ENCODE measurements around the gene NBPF1. TPM values are rescaled to one million over a fixed set of nuclear protein-coding genes. Genes with fewer than 3 reads are reported as not detected.
"Not testable (repeated sequence)": the region's sequence is repeated elsewhere in the genome, so short reads cannot be mapped to it uniquely, and the experiment has no call there.

The NBPF1 gene
- total and polyA plus RNA-seq, 10 donors: 1.3 to 60.7 (median 30.2) TPM

DNA sequence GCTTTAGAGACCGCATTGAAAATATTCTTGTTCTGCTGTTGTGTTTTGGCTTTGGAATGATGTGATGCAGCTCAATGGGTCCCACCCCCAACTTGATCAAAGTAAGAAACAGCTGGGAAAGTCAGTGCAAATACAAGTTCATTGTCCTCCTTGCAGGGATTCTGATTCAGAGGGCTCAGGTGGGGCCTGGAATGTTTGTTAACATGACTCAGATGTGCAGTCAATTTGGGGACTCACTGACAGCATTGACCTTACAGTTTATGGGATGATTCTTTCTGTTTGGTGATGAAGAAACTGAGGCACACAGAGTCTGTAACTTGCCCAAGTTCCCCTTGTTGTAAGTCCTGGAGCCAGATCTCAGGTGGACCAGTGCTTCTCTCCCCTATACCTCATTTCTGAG, 18.1 kb downstream of the NBPF1 start:
- intact Hi-C loops (cut with DNase I; ENCODE audit: low total_unique reads); H3K36me3 ChIP-seq; H3K9me3 ChIP-seq; DNase-seq; H3K4me1 ChIP-seq; H3K27ac ChIP-seq; H3K4me3 ChIP-seq; H3K27me3 ChIP-seq (replicated peaks in 1 of 7): not testable (repeated sequence)
- WGBS, 5 donors: 88 to 98% (median 94%) methylated on average over 1 of the region's 1 CpG

DNA sequence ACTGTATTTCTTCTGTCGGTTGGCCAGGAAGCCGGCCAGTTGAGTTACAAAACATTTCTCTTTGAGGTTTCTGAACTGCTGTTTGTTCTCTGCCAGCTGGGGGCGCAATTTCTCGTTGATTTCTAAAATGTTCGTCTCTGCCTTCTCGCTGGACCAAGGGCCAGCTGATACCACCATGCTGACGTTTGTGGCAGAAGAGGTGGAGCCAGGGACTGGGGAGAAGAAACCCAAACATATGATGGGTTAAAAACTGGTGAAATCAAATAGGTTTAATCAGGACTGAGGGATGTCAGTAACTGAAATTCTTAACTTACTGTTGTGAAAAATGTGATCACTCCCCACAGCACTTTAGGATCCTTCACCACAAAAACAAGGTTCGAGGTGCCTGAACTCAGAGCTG, 21.5 kb downstream of the NBPF1 start:
- intact Hi-C loops (cut with DNase I; ENCODE audit: low total_unique reads); H3K27me3 ChIP-seq (replicated peaks in 1 of 7); DNase-seq; H3K4me3 ChIP-seq; H3K9me3 ChIP-seq; H3K4me1 ChIP-seq; H3K27ac ChIP-seq: not testable (repeated sequence)
- WGBS, 5 donors: 4 to 21% (median 10%) methylated on average over 3 to 6 of the region's 8 CpGs
- peaks cover 0 to 14% (median 6%) of the 10 kb centered on the region in 6 donors for H3K36me3 ChIP-seq
- TF ChIP-seq, protein P1, sequence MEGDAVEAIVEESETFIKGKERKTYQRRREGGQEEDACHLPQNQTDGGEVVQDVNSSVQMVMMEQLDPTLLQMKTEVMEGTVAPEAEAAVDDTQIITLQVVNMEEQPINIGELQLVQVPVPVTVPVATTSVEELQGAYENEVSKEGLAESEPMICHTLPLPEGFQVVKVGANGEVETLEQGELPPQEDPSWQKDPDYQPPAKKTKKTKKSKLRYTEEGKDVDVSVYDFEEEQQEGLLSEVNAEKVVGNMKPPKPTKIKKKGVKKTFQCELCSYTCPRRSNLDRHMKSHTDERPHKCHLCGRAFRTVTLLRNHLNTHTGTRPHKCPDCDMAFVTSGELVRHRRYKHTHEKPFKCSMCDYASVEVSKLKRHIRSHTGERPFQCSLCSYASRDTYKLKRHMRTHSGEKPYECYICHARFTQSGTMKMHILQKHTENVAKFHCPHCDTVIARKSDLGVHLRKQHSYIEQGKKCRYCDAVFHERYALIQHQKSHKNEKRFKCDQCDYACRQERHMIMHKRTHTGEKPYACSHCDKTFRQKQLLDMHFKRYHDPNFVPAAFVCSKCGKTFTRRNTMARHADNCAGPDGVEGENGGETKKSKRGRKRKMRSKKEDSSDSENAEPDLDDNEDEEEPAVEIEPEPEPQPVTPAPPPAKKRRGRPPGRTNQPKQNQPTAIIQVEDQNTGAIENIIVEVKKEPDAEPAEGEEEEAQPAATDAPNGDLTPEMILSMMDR (IDR thresholded peaks at IDR 0.05 in 8 of 11, conservative IDR thresholded peaks at IDR 0.05 in 3 of 11): peak in 2 of 11 experiments; percentile 8 to 15

DNA sequence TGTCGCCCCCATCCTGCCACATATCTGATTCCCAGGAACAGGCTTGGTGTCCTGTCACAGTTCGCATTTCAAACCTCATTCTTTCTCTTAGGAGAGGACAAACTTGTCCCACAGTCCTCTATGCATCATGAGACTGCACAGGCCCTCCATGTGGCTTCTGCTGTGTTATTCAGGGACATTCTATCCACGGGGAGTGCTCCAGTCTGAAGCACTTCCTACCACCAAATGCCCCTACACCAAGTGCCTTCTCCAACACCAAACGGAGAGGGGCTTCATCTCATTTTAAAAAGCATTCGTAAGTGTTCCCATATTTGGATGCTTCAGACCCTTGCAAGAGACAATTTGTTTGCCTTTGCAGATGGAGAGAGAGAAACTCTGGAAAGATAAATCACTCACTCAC, 25.3 kb downstream of the NBPF1 start:
- H3K9me3 ChIP-seq; H3K4me3 ChIP-seq; H3K27me3 ChIP-seq (replicated peaks in 1 of 7); H3K27ac ChIP-seq; intact Hi-C loops (cut with DNase I; ENCODE audit: low total_unique reads); H3K4me1 ChIP-seq; DNase-seq: not testable (repeated sequence)
- peaks cover 0 to 31% (median 6%) of the 10 kb centered on the region in 6 donors for H3K36me3 ChIP-seq
- 86 to 92% (median 89%) methylated on average over 5 of the region's 5 CpGs for WGBS, 5 donors

DNA sequence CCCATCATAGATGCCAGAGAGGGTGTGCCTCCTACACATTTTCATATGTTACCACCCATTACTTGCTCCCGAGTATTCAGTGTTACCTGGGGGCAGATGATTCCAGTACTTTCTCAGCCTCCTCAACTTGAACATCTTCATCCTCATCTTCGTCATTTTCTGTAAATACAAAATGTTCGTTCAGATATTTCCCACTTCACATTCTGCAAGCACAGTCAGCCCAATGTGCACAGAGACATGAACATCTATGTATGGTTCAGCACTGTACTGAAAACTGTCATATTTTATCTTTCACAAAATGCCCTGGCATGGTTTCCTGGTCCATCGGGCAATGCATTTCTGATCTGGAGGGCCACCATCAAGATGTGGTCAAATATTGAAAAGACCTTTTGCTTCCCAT, 25.7 kb downstream of the NBPF1 start:
- H3K4me1 ChIP-seq; H3K27ac ChIP-seq; DNase-seq; H3K27me3 ChIP-seq (replicated peaks in 1 of 7); H3K9me3 ChIP-seq; intact Hi-C loops (cut with DNase I; ENCODE audit: low total_unique reads); H3K4me3 ChIP-seq: not testable (repeated sequence)
- H3K36me3 ChIP-seq: peaks cover 0 to 34% (median 6%) of the 10 kb centered on the region in 6 donors
- WGBS, 5 donors: 91 to 94% (median 92%) methylated on average over 4 of the region's 4 CpGs

DNA sequence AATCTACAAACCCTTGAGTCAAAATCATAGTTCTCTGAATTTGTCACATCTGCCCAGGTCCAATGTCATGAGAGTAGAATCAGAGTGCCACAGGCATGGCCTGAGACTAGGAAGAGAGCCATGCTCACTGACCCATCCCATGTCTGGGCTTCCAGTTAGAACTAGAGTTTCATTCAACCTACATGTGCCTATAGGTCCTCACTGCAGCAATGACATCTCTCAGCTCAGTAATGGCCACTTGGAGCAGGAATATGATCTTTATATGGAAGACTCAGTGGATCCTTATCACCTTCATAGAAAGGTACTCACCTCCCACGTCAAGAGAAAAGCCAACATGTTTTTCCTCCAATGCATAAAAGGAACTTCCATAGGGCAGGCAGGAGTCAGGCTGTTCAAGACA, 48.0 kb downstream of the NBPF1 start:
- H3K4me3 ChIP-seq; intact Hi-C loops (cut with DNase I; ENCODE audit: low total_unique reads); H3K27me3 ChIP-seq (replicated peaks in 1 of 7); H3K27ac ChIP-seq; H3K36me3 ChIP-seq; H3K4me1 ChIP-seq; DNase-seq; H3K9me3 ChIP-seq: not testable (repeated sequence)
- no CpG with 5 or more reads among the region's 1 CpG for WGBS, 5 donors

DNA sequence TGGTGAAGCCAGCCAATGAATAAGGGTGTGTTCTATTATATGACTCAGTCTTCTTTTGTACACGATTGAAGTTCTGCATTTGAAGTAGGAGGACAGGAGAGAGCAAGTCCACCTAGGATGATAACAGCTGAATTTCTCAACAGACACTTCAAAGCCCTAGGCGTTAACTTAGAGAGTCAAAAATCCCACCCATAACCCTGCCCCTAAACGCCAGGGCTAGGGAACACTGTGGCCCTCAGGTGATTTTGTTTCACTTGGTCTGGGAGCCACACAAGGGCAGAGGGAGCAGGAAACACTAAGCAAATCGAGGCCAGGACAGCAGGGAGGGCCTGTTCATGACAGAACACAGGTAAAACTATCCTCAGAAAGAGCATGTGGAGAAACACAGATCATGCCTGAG, 52.3 kb downstream of the NBPF1 start:
- H3K27ac ChIP-seq; H3K36me3 ChIP-seq; H3K27me3 ChIP-seq (replicated peaks in 1 of 7); DNase-seq; H3K4me1 ChIP-seq; H3K9me3 ChIP-seq; H3K4me3 ChIP-seq; intact Hi-C loops (cut with DNase I; ENCODE audit: low total_unique reads): not testable (repeated sequence)
- WGBS, 5 donors: 70 to 84% (median 82%) methylated on average over 2 to 3 of the region's 4 CpGs; no CpG with 5 or more reads in 1 of the 5 donors

DNA sequence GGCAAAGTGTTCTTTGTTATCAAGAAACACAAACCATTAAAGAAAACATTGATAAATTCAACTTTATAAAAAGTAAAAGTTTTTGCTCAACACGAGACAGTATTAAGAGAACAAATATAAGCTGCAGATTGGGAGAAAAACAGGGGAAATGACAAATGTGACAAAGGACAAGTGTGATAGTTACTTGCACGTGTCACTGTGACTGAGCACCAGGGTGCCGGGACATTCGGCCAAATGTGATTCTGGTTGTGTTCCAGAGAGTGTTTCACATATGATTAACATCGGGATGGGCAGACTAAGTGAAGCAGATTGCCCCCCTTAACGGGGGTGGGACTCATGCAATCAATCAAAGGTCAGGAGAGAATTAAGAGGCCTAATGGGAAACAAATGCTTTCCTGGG, 52.9 kb downstream of the NBPF1 start:
- intact Hi-C loops (cut with DNase I; ENCODE audit: low total_unique reads); H3K27ac ChIP-seq; H3K4me3 ChIP-seq; H3K36me3 ChIP-seq; H3K27me3 ChIP-seq (replicated peaks in 1 of 7); DNase-seq; H3K4me1 ChIP-seq; H3K9me3 ChIP-seq: not testable (repeated sequence)
- whole genome bisulfite sequencing, 5 donors: 70 to 90% (median 76%) methylated on average over 4 to 6 of the region's 6 CpGs

DNA sequence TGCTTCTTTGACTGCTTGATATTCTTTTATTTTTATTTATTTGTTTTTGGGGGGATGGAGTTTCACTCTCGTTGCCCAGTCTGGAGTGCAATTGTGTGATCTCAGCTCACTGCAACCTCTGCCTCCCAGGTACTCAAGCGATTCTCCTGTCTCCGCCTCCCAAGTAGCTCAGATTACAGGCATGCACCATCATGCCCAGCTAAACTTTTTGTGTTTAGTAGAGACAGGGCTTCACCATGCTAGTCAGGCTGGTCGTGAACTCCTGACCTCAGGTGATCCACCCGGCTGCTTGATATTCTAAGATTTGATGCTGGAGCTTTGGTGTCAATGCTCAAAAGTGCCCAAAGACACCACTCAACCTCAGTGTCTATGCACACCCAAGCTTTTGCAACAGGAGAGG, 53.7 kb downstream of the NBPF1 start:
- H3K4me3 ChIP-seq; intact Hi-C loops (cut with DNase I; ENCODE audit: low total_unique reads); DNase-seq; H3K9me3 ChIP-seq; H3K27ac ChIP-seq; H3K4me1 ChIP-seq; H3K36me3 ChIP-seq; H3K27me3 ChIP-seq (replicated peaks in 1 of 7): not testable (repeated sequence)
- WGBS, 5 donors: no CpG with 5 or more reads among the region's 5 CpGs

DNA sequence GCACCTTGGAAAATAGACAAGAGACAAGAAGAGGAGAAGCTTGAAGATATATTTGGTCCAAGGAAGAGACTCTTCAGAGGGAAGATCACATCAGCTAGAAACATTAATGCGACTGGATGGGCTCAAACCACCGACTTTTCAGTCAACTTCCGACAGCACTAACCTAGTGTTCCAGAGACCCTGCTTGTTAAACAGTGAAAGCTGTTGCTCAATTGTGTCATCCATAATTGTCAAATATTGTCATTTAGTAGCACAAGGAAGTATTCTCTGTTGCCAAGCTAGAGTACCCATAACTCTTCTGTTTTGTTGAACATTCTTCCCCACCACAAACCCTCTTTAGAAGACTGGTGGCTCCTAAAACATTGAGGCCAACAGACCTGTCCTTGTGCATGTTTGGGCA, 56.3 kb downstream of the NBPF1 start:
- H3K27ac ChIP-seq; intact Hi-C loops (cut with DNase I; ENCODE audit: low total_unique reads); H3K9me3 ChIP-seq; DNase-seq; H3K36me3 ChIP-seq; H3K4me1 ChIP-seq; H3K4me3 ChIP-seq; H3K27me3 ChIP-seq (replicated peaks in 1 of 7): not testable (repeated sequence)
- 95 to 100% (median 97%) methylated on average over 3 of the region's 3 CpGs for WGBS, 5 donors

DNA sequence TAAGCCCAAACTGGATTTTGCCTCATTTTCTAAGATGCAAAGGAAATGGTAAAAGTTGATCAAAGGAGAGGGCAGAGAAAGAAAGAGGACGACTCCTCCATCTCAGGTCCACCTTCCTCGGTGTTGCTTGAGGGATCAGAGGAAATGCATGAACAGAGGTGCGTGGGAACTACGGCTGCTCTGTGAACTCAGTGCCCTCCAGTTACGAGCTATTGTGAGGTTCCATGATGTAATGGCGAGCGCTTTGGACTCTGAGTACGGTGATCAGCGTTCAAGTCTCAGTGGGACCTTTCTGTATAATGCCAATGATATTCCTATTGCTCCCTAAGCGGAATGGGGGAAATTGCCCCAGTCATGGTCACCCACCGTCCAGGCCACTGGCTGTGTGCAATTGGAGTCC, 60.1 kb downstream of the NBPF1 start:
- intact Hi-C loops (cut with DNase I; ENCODE audit: low total_unique reads); H3K36me3 ChIP-seq; H3K27me3 ChIP-seq (replicated peaks in 1 of 7); H3K27ac ChIP-seq; DNase-seq; H3K9me3 ChIP-seq; H3K4me1 ChIP-seq; H3K4me3 ChIP-seq: not testable (repeated sequence)
- 88 to 95% (median 92%) methylated on average over 7 to 10 of the region's 11 CpGs for WGBS, 5 donors

DNA sequence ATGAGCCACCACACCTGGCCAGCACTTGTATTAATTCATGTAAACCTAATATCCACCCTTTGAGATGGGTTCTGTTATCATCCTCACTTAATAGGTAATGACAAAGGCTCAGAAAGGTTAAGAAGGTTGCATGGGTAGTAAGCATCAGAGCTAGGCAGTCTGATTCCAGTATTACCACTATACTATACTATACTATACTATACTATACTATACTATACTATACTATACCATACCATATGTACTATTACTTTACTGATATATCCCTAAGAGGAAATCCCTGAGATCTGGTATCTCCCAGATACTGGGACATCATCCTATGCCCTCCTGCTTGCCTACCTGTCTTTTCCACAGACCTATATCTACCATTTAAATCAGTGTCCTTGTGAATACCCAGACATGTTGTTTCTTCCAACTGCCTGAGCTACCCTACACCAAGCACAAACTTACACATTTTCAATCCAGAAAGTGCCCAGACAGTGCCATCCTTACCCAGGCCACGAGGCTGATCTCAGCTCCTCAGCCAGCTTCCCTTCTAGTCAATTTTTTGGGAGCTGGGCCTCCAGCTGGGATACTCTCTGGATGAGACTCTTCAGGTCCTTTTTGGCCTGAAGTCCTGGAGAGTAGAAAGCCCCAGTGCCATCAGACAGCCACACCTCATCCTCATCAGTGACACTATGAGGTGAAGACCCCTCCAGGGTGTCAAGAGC, 63.0 kb downstream of the NBPF1 start:
- H3K27ac ChIP-seq; H3K4me1 ChIP-seq; DNase-seq; H3K9me3 ChIP-seq; H3K27me3 ChIP-seq (replicated peaks in 1 of 7); H3K36me3 ChIP-seq; intact Hi-C loops (cut with DNase I; ENCODE audit: low total_unique reads); H3K4me3 ChIP-seq: not testable (repeated sequence)
- 68 to 100% (median 78%) methylated on average over 1 of the region's 1 CpG; no CpG with 5 or more reads in 1 of the 5 donors for WGBS, 5 donors

All from spleen (tissue), 11 donors.